ENCODE results near the gene CDH1.

The CDH1 gene

DNA sequence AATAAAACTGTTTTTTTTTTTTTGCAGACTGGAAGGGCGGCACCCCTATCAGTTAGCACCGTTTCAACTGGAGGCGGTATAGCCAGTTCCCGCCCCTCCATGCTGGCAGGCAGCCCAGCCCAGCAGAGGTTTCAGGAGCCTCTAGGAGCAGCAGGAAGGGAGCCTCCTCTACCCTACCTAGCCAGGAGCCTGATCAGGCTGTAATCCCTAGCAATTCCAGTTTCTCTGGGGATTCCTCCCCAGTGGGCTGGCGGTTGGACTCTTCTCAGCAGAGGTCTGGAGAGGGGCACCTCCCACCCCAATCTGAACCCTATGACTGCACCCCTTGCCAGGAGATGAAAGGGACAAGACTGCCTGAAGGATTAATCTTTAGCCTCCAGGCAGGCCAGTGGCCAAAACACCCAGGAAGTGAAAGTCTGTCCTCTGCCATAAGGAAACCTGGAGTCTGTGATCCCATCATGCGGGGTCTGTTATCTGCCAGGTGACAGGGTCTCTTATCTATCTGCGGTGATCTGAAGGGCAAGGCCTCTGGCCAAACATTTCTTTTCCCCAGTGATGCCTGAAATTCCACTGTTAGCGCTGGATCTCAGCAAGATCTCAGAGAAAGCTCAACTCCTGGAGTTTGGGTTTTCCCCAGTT, 4.9 kb upstream of the CDH1 start:
- no peak for DNase-seq
- no peak for ATAC-seq

DNA sequence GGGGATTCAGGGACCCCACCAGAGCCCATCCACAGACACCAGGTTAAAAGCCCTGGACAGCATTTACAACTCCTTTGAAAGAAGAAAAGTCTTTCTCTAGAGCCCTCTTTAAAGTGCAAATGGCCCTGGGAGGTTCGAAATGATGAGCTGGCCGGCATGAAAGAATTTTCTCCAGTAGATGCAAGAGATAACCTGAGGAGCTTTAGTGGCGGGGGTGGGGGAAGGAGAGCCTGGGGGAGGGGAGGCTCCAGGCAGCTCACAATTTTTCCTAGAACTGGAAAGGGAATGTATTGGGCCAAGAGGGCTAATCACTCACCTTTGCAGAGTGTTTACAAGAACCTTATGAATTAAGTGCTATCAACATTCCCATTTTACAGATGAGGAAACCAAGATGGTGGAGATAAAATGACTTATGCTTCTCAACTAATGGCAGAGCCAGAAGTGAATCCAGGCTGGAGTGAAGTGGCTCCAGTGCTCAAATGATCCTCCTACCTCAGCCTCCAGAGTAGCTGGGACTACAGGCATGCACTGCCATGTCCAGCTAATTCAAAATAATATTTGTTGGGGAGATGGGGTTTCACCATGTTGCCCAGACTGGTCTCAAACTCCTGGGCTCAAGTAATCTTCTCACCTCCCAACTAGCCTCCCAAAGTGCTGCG, 4.2 kb upstream of the CDH1 start:
- no peak for DNase-seq
- ATAC-seq = no peak

DNA sequence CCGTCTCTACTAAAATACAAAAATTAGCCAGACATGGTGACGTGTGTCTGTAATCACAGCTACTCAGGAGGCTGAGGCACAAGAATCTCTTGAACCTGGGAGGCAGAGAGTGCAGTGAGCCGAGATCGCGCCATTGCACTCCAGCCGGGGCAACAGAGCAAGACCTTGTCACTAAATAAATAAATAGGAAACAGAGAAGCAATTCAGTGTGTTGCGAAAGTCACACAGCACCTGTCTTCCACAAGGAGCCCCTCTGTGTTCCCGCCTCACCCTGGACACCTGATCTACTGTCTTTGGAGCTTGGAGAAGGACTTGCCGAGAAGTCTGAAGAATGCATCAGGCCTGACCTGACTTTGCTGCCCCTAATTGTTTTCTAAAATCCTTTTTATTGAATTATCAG, 3.5 kb upstream of the CDH1 start:
- DNase-seq (no peak), ATAC-seq (no peak)

DNA sequence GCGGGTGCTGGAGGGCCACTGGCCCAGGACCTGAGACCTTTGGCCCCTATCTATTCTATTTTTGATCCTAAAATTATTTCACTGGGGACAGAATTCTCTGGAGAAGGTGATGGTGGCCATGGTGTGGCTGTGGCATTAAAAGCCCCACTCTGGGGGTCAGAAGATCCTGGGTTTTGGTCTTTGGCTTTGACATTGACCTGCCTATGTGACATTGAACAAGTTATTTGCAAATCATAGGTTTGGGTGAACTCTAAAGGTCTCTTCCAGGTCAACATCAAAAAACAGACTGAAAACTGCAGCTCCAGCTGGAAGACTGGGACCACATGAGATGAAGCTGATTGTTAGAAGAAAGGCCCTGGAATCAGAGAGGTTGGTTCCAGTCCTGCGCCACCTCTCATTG, 2.3 kb upstream of the CDH1 start:
- no peak for ATAC-seq
- no peak for DNase-seq

DNA sequence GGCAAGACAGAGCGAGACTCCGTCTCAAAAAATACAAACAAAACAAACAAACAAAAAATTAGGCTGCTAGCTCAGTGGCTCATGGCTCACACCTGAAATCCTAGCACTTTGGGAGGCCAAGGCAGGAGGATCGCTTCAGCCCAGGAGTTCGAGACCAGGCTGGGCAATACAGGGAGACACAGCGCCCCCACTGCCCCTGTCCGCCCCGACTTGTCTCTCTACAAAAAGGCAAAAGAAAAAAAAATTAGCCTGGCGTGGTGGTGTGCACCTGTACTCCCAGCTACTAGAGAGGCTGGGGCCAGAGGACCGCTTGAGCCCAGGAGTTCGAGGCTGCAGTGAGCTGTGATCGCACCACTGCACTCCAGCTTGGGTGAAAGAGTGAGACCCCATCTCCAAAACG, 531 bp upstream of the CDH1 start:
- DNase-seq = no peak
- no peak for ATAC-seq

DNA sequence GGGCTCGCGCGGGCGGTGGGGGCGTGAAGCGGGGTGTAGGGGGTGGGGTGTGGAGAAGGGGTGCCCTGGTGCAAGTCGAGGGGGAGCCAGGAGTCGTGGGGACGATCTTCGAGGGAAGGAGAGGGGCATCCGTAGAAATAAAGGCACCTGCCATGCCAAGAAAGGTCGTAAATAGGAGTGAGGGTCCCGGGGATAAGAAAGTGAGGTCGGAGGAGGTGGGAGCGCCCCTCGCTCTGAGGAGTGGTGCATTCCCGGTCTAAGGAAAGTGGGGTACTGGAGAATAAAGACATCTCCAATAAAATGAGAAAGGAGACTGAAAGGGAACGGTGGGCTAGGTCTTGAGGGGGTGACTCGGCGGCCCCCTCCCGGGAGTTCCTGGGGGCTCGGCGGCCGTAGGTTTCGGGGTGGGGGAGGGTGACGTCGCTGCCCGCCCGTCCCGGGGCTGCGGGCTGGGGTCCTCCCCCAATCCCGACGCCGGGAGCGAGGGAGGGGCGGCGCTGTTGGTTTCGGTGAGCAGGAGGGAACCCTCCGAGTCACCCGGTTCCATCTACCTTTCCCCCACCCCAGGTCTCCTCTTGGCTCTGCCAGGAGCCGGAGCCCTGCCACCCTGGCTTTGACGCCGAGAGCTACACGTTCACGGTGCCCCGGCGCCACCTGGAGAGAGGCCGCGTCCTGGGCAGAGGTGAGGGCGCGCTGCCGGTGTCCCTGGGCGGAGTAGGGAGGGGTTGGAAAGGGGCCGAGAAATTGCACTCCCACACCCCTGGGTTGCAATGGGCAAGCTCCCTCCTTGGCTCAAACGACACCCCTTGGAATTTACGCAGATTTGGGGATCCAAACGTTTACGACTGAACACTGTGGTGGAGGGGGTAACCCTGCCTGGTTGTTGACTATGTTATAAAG, 888 bp downstream of the CDH1 start:
- ATAC-seq = no peak
- no peak for DNase-seq

DNA sequence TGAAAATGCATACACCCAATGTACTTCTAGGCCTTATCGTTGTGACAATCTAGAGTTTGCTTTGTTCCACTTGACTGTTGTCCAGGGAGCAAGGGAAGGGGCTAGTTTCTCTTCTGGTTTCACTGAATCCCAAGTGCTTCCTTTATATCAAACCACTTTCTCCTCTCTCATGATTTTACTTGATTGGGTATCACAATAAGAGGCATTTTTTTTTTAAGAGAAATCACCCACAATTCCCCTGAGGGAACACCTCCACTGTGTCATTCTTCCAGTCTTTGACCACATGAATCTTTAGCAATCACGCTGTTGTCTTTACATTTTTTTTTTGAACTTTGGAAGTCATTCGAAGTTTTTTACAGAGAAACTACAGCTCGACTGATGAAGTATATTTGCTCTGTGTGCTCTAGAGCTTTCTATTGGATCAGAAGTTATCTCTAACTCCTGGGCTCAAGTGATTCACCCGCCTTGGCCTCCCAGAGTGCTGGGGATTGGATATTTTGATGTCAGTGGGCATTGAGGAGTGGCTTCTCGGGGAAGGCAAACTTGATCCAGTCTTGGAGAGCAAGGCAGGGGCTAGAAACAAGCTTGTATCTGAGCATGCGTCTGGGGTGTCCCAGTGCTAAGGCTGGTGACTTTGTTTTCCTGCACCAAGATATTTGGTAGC, 3.0 kb downstream of the CDH1 start:
- ATAC-seq (no peak), DNase-seq (no peak)

DNA sequence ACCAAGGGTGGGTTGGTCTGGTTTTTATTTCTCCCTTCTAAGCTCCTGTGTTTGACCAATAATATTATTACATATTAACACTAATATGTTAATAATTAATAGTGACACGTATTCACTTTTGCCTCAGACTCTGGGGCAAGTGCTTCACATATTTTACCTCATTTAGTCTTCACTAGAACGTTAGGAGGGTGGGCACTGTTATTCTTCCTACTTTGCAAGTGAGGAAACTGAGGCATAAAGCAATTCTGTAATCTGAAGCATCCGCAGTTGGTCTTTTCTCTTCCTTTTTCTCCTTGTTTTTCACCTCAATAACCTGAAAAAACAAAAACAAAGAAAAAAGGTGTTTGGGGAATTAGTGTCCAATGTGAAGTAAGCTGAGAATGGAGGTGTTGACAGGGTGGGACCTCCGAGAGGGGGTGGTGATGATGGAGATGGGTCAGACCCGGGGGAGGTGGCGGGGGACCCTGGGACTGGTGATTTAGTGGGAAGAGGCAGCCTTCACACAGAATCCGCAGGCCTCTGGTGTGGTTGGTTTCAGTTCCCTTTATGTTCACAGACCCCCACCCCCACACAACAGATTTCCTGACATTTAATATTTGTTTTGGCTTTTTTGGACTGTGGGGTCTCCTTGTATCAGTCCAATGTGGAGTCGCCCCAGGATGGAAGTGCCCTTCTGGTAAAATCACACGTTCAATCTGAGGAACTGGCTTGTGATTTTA, 3.7 kb downstream of the CDH1 start:
- ATAC-seq (no peak), DNase-seq (no peak)

DNA sequence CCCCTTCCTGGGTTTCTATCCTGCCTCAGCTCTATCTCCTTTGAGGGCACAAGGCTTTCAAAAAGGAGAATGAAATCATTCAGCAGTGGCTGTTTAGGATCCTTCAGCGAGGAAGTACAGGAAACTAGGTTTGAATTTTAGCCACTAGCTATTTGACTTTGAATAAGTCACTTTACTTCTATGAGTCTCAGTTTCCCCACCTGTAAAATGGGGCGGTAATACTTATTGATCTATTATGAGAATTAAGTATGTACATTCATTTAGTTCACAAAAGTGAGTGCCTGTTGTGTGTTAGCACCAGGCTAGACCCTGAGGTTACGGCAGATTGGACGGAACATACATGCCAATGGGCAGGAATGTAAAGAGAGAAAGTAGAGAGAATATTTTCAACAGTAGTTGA, 6.6 kb downstream of the CDH1 start:
- DNase-seq (no peak), ATAC-seq (no peak)

DNA sequence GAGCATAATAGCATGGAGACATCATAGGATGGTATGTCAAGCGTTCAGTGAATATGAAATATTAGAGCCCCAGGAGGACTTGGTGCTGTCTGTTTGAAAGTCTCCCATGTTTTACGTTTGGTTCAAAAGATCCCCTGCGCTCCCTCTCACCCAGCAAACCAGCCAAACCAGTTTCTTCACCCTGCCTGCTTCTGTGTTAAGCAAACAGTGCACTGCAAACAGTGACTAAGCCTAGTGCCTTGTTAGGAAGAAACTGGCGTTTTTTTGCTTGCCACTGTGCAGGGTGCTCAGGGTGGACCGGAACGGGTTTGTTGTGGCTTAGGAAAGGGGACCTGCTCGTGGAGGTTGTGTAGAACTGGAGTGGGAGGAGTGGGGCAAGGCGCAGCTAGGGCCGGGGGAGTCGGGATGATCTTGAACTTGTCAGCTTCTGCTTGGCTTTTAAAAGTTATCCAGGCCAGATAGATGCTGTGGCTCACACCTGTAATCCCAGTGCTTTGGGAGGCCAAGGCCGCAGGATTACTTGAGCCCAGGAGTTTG, 7.7 kb downstream of the CDH1 start:
- no peak for DNase-seq

DNA sequence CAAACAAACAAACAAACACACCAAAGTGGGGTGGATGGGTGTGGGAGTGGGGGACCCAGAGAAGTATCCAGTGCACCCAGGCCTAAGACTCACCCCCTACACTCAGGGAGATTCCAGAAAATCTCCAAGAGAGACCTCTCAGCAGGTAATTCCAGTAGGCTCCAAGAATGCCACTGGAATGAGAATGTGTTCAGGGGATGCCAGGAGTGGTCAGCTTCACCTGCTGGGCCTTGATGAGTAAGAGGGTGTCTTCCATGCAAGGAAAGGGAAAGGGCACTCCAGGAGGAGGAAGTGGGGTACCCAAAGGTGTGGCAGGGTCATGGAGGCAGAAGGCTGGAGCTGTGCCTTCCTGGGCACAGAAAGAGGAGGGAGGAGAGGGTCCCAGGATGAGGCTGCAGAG, 9.9 kb downstream of the CDH1 start:
- ATAC-seq (no peak), DNase-seq (no peak)

More for the DNA sequence above, 7.7 kb downstream of the CDH1 start:
- no peak for ATAC-seq

DNA sequence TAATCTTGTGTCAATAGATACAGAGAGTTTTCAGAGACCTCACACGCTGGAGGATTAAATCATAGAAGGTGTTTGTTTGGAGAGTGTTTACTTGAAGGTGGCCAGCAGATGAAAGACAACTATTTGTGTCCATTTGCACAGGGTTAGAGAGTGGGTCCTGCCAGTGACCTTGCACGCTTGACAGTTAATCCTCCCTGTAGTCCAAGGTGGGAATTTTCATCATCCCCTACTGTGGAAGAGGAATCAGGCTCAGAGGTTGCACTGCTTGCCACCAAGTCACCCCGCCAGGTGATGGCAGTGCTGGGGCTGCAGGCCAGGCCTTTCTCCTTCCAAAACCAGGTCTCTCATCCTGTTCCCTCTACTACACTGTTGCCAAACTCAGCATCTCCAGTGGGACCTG, 12.3 kb downstream of the CDH1 start:
- ATAC-seq = no peak
- no peak for DNase-seq

DNA sequence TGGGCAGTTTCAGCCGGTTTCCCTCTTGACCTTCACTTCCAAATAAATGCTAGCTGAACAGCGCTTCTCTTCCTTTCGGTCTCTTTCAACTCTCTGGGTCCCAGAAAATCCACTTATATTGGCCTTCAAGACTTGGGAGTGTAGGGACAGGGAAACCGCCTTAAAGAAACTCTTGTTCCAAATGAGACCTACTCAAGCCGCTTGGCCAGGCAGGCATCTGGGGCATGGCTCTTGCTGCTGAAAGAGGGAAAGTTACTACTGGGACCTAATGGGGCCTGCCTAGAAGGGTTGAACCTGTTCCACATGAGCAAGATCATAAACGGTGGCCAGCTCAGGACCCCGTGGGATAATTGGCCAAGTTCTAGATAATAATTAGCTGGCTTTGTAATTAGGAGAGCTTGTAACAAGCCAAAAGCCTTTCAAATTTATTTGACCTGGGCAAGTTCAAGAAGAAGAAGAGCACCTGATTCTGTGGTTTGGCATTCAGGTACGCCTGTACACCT, 13.2 kb downstream of the CDH1 start:
- DNase-seq = no peak
- no peak for ATAC-seq

DNA sequence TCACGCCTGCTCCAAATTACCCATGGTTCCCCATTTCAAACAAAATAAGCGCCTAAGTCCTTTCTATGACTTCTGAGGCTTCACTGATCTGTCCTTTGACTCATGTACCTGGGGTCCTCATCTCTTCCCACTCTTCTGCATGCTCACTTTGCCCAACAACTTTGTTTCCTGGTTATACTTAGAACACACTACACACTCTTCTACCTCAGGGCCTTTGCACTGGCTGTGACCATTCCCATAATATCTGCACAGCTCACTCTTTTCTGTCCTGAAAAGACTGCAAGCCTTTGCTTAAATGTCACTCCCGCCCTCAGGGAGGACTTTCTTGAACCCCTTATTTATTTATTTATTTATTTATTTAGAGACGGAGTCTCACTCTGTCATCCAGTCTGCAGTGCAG, 14.1 kb downstream of the CDH1 start:
- ATAC-seq (no peak), DNase-seq (no peak)

DNA sequence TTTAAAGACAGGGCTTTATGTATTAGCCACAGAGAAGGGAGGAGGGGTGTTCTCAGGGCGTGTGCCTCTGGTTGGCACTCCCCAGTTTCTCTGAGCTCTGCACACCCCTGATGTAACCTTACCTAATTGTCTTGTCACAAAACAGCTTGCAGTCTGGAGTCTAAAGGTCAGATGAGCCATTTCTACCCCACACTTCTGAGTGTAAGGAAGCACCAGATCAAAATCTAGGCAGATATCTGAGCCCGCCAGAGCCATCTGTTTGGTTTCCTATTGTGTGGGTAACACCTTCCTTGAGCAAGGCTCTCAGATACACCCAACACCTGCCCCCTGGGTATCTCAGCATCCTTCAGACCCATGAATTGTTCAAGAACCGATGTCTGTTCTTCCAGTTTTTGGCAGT, 15.5 kb downstream of the CDH1 start:
- ATAC-seq (peak; percentile 80), DNase-seq (peak; percentile 60)

DNA sequence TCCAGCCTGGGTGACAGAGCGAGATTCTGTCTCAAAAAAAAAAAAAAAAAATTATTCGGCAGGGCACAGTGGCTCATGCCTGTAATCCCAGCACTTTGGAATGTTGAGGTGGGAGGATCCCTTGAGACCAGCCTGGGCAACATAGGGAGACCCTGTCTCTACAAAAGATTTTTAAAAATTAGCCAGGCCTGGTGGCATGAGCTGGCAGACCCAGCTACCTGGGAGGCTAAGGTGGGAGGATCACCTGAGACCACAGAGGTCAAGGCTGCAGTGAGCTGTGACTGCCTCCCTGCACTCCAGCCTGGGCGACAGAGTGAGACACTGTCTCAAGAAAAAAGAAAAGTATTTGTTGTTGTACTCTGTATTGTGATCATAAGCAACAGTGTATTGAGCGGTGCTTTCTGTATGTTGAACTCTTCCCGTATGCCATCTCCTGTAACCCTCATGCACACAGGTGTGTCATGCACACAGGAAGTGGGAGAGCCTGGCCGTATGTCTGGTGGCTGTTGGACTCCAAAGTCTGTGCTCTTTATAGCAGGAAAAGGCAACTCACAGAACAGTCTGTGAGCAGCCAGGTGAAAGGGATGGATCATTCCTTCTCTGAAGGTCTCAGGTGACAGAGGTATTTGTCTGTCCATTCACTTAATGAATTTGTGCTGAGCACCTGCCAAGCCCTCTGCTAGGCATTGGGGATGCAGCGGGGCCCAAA, 17.1 kb downstream of the CDH1 start:
- ATAC-seq = no peak
- DNase-seq = no peak

DNA sequence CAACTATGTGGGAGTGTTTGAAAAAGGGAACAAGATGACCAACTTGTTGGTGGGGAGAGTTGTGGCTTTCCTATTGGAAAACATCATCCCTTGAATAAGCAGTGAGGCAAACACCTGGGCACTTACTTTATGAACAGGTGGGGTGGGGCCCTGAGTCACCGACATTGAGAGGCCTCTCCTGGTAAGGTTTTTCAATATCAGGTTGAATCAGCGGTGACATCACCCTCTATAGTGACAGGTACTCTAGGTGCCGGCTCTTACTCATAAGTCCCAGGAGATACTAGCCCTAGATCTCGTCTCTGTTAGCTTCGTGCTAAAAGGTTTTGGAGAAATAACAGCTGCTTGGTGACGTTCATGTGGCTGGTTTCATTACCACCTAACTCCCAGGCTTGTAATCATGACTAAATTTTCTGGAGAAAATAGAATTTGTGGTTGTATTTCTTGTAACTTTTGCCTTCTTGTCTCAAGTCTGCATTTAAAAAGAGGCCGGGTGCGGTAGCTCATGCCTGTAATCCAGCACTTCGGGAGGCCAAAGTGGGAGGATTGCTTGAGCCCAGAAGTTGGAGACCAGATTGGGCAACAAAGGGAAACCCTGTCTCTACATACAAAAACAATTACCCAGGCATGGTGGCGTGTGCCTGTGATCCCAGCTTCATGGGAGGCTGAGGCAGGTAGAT, 19.3 kb downstream of the CDH1 start:
- DNase-seq (peak; percentile 69), ATAC-seq (peak; percentile 85)

DNA sequence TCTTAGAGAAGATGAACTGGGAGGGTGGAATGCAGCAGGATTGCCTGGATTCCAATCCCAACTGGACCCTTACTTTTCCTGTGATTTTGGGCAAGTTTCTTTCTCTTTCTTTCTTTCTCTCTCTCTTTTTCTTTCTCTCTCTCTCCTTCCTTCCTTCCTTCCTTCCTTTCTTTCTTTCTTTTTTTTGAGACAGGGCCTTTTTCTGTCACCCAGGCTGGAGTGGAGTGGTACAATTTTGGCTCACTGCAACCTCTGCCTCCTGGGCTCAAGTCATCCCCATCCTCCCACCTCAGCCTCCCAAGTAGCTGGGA, 20.5 kb downstream of the CDH1 start:
- DNase-seq = no peak
- ATAC-seq = no peak

DNA sequence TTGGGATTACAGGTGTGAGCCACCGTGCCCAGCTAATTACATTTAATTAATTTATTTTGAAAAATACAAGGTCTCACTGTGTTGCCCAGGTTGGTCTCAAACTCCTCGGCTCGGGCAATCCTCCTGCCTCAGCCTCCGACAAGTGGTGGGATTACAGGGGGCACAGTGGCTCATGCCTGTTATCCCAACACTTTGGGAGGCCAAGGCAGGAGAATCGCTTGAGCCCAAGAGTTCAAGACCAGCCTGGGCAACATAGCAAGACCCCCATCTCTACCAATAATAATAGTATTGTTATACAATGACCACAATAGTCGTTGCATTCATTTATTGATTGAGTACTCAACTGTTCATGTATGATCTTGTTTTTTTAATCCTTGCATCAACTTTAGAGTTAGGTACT, 22.0 kb downstream of the CDH1 start:
- ATAC-seq (no peak), DNase-seq (no peak)

DNA sequence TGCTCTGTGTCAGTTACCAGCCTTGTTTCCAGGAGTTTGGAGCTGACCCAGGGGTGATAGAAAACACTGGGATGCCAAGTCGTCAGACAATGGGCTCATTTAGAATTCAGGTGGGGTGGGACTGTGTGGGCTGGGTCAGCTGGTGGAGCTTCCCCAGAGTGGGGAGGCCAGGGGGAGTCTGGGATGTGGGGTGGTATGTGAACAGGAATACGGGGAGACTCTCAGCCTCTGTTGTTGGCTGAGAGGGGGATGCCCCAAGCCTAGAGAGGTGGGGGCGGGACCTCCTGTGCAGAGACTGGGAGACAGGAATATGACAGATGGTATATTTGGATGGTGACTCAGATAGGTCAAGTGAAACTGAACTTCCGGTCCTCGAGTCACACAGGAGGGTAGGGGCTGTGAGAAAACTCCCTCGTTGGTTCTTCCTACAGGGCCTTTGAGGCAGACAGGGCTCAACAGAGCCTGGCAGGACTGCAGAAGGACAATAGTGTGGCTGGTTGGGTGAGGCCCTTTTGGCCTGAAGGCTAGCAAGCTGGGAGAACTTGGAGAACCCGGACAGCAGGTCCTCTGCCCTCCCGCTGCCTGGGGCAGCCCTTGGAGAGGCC, 23.7 kb downstream of the CDH1 start:
- peak; percentile 78 for ATAC-seq
- peak; percentile 67 for DNase-seq

Measured in stimulated activated naive CD8-positive, alpha-beta T cell treated with anti-CD3 and anti-CD28 coated beads, Interleukin-15, Interleukin-2, amounts not matched to agents 100 U/mL and 50 U/mL, for 24 hours (primary cell).